ENCODE measurements around the gene SLC6A18. TPM values are rescaled to one million over a fixed set of nuclear protein-coding genes. Genes with fewer than 3 reads are reported as not detected.
A peak's percentile ranks its signal among the peaks of the same experiment; 100 is the strongest.

SLC6A18 gene
- total RNA-seq, 1 donor, result not detected

GRCh38 chr5:1203311-1203967 is 21.7 kb upstream of the SLC6A18 start:
- DNase-seq (ENCODE audit: low read depth), result no peak
- no peak for TF ChIP-seq CTCF (IDR thresholded peaks at IDR 0.05; ENCODE audit: insufficient read depth, low read depth, low read length)
- no peak overlapping the region for H3K4me3 ChIP-seq (ENCODE audit: low read depth, low read length)

- no peak for DNase-seq (ENCODE audit: low read depth)
- H3K4me3 ChIP-seq (ENCODE audit: low read depth, low read length), result no peak overlapping the region
- TF ChIP-seq CTCF (IDR thresholded peaks at IDR 0.05; ENCODE audit: insufficient read depth, low read depth, low read length), result no peak
These were observed 21.1 kb upstream of the SLC6A18 start for GRCh38 chr5:1203968-1204692.

- DNase-seq (ENCODE audit: low read depth), result peak; percentile 45
- H3K4me3 ChIP-seq (ENCODE audit: low read depth, low read length), result no peak overlapping the region
- TF ChIP-seq CTCF (IDR thresholded peaks at IDR 0.05; ENCODE audit: insufficient read depth, low read depth, low read length), result peak; percentile 31
These were observed 20.4 kb upstream of the SLC6A18 start for GRCh38 chr5:1204693-1205242.

- no peak overlapping the region for H3K4me3 ChIP-seq (ENCODE audit: low read depth, low read length)
- no peak for DNase-seq (ENCODE audit: low read depth)
- TF ChIP-seq CTCF (IDR thresholded peaks at IDR 0.05; ENCODE audit: insufficient read depth, low read depth, low read length), result no peak
These were observed 19.7 kb upstream of the SLC6A18 start for GRCh38 chr5:1205255-1206180.

- H3K4me3 ChIP-seq (ENCODE audit: low read depth, low read length), result no peak overlapping the region
- DNase-seq (ENCODE audit: low read depth), result no peak
- no peak for TF ChIP-seq CTCF (IDR thresholded peaks at IDR 0.05; ENCODE audit: insufficient read depth, low read depth, low read length)
These were observed 18.4 kb upstream of the SLC6A18 start for GRCh38 chr5:1206521-1207412.

- no peak for TF ChIP-seq CTCF (IDR thresholded peaks at IDR 0.05; ENCODE audit: insufficient read depth, low read depth, low read length)
- H3K4me3 ChIP-seq (ENCODE audit: low read depth, low read length), result no peak overlapping the region
- no peak for DNase-seq (ENCODE audit: low read depth)
These were observed 17.6 kb upstream of the SLC6A18 start for GRCh38 chr5:1207555-1207954.
